Hypothalamus (tissue), 51 donors: ENCODE results near the gene NDP.

Experiments
- DNase-seq, 51 donors: peaks; one replicate each; lab custom pipeline; 2025; lab: John Stamatoyannopoulos, UW

The NDP gene, protein sequence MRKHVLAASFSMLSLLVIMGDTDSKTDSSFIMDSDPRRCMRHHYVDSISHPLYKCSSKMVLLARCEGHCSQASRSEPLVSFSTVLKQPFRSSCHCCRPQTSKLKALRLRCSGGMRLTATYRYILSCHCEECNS

DNA sequence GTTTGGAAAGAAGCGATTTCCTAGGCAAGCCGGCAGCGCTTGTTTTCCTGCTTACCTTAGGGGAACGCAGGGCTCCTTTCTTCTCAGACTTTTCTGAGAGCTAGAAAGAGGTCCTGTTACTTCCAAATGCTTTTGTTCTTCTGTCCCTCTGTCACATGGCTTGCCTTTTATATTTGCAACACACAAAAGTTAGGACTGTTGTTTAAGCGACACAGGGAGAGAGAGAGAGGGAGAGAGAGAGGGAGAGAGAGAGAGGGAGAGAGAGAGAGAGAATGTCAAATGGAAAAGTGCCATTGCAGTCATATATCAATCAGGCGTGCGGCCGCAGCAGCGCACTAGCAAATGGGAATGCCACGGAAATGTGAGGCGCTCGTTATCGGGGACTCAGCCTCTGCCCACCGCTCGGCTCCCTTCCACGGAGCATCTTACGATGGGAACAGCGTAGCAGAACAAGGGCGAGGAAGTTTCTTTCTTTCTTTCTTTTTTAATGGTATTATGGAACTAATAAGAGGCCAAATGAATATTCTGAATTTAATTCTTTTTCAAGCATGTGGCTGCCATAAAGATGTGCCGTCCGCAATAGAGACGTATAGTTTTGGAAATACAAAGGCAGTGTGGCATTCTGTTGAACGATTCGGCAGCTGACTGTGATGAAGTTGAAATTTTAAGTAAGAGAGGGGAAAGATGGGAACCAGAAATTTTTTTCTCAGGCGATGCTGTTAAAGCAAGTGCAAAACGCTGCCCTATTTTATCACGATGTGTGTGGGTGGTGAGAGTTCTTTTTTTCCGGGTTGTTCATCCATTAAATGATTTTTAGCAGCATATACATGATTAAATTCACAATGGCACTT lies at the start of gene NDP:
Gene NDP (minus strand): TSS at position 142 of the 851 bp plus-strand sequence. CDS start 14,745 bp downstream, outside the sequence.
- peak in 20 of 51 donors; percentile 1 to 64 (median 16) for DNase-seq

DNA sequence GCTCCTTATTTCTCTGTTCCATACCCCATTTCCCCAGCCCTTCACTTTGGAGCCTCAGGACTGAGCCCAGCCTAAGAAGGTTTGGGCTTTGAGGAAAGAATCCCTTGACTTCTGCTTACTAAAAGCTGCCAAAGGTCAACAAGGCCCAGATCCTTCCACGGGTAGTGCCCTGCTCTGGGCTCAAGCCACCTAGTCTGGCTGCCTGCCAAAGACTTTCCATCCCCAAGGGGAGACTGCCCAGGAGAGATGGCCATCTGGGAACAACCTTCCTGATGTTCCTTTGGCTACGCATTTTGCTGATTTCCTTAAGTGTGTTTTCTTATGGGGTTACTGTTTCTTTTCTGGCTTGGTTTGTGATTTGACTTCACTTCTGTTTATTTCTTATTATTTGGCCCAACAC lies 49.8 kb upstream of the NDP start:
- DNase-seq = no peak

DNA sequence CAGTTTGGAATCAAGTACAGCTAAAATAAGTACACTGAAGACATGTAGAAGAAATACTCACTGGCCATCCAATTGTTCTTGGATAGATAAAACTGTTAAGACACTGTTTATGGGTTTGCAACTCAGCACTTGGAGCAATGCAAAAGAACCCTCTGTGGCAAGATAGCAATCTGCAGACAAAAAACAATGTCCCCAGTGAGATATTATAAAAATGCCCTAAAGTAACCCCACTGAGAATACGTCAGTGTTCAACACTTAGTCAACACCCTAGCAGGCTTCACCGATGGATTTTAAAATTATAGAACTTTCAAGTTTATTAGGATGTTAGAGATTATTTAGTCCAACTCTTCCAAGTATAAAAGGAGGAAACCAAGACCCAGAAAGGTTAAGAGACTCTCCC lies 47.5 kb upstream of the NDP start:
- no peak for DNase-seq

DNA sequence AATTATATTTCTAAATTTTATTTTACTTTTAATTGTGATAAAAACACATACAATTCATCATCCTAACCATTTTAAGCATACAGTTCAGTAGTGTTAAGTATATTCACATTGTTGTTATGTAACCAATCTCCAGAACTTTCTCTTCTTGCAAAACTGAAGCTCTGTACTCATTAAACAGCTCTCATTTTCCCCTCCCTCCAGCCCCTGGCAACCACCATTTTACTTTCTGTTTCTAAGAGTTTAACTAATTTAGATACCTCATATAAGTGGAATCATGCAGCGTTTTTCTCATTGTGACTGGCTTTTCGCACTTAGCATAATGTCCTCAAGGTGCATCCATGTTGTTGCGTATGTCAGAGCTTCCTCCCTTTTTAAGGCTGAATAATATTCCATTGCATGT lies 46.7 kb upstream of the NDP start:
- no peak for DNase-seq

DNA sequence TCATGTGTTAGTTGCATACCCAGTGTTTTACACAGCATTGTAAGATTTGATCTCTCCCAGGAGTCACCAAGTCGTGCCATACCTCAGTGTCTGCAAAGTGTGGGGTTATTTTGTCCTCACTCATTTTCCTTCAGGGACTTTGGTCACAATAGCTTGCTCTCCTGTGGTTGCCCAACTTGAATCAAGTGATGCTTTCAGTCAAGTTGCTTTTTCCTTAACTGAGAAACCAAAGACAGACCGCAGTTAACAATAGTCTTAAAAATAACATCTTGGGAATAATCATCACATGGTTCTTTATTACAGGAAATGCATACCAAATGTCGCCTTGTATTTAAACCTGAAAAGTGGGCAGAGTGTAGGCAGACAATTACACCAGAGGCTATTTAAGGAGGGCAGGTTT lies 44.5 kb upstream of the NDP start:
- DNase-seq = no peak

DNA sequence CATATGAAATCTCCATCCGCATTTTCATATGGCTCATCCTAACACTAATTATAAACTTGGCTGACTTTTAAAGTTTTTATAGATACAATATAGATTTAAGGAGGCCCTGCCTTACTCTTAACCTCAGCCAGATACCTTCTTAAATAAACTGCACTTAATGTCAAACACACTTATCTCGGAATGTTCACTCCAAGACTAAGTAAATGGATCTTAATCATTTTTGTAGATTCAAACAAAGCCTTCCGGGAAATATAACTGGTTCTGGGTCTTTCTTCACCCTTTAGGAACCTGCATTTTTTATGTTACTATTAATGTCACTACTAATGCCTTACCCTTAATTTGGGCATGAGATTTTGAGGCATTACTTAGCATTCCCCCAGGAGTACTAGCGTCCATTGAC lies 43.7 kb upstream of the NDP start:
- no peak for DNase-seq

DNA sequence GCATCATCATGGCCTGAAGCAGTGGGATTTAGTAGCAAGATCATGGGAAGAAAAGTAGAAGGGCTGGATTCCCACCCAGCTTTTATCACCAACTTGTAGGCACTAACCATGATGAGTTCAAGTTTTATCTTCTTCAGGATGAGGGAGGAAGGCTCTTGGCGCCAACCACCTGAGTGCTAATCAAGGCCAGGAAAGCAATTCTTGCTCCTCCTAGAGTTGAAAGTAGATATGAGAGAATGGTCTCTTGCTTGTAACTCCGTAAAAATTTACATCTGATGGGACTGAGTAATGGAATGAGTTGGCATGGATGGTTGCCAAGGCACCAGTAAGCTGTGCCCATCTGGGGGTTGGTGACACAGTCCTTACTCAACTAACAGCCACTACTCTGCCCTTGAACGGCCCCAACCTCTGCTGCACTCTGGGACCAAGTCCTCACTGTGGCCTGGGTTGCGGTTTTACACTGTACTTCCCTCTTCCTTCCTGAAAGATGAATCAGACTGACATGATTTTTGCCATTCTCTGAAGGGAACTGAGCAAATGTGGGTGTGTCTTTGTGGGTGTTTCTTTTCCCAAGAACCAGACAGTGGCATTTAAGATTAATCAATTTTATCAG lies 39.4 kb upstream of the NDP start:
- DNase-seq = peak in 3 of 51 donors; percentile 1 to 7 (median 1)

DNA sequence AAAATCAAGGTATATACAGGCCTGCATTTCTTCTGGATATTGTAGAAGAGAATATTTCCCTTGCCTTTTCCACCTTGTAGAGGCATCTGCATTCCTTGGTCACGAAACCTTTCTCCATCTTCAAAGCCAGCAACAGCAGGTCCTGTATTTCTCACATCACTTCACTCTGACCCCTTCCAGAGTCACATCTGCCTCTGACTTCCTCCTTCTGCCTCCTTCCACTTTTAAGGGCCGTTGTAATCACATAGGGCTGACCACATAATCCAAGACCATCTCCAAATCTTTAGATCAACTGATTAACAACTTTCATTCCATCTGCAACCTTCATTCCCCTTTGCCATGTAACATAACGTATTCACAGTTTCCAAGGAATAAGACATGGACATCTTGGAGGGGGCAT lies 38.3 kb upstream of the NDP start:
- no peak for DNase-seq

DNA sequence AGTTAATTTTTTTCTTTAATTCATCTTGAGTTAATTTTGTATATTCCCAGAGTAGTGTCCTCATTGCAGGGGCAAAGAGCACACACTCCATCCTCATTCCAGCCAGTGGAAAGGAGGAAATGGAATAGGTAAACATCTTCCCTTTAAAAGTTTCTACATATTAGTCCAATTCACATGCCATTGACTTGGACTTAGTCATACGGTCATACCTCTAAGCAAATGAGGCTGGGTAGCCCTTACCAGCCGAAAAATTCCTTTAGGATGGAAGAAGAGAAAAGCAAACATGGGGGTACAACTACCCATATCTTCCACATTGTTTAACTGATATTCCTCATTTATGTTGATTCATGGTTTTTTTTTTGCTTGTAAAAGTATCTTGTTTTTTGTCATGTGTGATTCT lies 37.4 kb upstream of the NDP start:
- no peak for DNase-seq

DNA sequence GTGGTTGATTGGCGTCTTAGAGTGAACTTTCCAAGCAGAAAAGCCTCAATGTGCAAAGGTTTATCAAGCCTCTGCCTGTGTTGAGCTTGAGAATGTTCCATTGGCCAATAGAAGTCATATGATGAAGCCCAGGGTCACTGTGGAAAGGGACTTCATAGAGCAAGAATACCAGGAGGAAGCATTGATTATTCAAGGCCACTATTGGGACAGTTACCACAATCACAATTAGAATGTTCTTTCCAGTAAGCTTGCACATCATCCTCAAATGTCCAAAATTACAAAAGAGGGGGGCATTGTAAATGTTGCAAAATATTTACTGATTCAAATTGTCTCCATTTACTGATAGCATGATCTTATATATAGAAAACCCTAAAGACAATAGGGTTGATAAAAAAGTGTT lies 32.9 kb upstream of the NDP start:
- DNase-seq = no peak

DNA sequence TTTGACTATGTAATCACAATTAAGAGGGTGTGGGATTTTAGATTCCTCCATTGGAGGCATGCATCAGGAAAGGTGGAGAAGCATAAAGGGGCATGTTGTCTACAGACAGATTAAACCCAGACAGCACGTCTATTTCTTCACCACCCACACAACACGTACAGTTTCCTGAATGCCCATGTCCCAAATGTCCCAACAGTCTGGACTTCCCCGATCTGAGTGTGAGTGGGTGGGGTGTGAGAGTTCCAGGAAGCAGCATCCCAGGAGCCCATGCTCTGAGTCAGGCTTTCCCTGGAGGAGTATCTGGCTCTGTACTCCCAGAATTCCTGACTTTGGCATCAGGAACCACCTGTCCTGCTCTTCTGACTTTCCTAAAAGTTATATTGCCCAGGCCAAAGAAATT lies 30.8 kb upstream of the NDP start:
- DNase-seq = no peak

DNA sequence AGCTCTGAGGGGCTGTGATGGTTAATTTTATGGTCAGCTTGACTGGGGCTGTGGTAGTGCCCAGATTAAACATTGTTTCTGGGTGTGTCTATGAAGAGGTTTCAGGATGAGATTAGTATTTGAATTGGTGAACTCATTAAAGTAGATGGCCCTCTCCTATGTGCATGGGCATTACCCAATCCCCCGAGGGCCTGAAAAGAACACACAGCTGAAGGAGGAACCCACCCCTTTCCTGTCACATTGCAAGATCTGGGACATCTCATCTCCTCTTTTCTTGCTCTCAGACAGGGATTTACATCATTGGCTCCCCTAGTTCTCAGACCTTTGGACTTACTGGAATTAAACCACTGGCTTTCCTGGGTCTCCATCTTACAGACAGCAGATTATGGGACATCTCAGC lies 29.4 kb upstream of the NDP start:
- no peak for DNase-seq

DNA sequence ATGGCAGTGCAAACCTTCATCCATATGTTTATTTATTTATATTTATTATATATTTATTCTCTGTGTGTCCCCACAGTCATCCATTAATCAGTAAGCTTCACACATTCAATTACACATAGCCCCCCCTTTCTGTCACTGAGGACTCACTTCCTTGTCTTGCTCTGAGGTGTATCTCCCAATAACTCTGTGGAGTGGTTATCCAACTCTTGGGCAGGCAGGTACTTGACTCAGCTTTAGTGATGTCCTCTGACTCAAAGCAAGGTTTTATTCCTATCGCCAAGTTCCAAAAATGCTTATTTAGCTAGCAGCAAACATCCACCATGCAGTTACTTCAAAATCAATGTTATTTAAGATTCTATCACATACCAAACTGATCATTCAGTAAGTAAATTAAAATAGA lies 25.2 kb upstream of the NDP start:
- no peak for DNase-seq

DNA sequence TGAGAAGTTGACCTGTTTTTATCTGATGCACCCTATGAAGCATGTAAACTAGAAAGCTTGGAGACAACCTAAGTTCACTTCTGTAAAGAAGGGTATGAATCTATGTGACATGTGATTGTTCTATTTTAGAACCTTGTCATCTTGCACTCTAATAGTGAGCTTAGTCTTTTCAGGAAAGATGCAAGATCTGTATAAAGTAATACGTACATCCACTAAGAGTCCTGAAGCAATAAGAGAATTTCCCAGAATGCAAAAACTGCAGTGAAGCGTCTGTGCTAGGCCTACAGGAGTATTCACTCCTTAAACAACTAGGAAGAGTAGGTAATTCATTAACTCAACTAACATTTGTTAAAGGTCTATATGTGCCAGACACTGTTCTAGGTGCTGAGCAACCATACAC lies 23.3 kb upstream of the NDP start:
- no peak for DNase-seq

DNA sequence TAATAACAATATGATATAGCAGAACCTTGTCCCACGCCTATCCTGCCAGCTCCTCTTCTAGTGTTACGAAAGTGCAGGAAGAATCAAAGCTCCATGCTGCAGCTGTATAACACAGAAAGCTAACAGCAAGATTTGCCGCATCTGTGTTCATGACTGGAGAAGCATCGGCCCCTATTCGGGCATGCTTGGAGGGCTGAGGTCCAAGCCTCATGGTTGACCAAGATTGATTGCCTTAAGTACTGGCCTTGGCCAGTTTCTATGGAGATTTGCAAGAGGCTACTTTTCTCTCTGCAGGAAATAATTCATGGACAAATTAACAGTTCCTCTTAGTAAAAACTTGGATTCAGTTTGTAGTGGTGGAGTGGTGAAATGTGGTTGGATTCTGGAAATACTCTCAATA lies 12.9 kb upstream of the NDP start:
- DNase-seq = no peak

DNA sequence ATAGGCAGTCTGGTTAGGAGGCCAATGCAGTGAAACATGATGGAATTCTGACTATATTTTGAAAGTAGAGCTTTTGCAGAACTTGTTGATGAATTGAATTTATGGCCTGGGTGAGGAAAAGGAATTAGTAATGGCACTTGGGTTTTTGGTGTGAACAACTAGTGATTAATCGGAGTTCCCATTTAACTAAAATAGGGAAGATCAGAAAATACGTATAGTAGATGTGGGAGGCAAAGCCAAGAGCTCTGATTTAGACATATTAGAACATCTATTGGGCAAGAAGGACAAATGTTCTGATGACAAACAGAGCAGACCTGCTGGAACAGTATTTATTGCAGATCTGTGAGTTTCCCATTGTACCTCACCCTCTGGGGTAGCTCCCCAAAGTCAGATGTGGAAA lies 12.3 kb upstream of the NDP start:
- DNase-seq = no peak

DNA sequence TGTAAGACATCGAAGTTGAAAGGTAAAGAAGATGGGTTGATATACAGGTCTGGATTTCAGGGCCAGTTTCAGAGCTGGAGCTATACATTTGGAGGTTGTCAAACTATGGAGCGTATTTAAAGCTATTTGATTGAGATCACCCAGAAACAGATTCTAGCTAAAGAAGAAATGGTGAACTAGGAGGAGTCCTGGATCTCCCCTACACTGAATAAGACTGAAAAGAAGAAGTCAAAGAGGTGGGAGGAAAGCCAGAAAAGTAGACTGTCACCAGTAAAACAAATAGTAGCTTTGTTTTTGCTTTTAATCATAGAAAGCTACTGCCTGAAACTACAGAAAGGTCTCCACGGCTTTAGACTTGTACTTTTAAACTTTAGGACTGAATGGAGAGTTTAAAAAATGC lies 5.0 kb upstream of the NDP start:
- no peak for DNase-seq

DNA sequence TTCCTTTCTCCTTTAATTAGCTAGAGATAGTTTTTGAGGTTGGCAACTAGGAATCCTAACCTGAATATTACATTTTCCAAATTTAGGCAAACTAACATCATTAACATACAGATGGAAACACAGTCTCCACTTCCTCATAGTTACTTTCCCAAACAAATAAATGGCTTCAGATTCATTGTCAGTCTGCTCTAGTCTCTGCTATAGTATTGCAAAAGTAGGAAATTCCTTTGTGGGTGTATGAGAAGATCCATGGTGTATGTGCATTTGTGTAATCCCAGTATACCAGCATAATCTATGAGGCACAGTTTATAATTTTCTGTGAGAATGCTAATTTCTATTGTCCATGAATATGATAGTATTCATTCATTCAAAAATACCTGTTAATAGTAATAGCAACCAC lies 3.0 kb upstream of the NDP start:
- no peak for DNase-seq

DNA sequence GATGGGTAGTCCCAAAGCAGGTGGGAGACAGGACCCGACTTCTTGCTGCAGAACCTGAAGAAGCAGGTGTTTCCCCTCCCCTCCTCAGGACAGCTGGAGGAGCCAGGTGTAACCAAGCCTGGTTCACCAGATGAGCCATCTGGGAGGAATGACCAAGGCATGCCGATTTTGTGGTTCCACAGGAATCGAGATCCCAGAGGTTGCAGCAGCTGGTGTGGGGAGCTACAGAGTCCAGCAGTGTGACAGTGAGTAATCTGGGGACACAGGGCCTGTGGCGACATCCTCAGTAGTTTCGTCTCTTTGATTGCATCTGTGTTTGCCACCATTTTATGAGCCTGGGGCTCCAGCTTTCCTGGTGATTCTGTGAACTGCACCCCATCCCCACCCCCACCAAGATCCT lies 2.6 kb upstream of the NDP start:
- no peak for DNase-seq

DNA sequence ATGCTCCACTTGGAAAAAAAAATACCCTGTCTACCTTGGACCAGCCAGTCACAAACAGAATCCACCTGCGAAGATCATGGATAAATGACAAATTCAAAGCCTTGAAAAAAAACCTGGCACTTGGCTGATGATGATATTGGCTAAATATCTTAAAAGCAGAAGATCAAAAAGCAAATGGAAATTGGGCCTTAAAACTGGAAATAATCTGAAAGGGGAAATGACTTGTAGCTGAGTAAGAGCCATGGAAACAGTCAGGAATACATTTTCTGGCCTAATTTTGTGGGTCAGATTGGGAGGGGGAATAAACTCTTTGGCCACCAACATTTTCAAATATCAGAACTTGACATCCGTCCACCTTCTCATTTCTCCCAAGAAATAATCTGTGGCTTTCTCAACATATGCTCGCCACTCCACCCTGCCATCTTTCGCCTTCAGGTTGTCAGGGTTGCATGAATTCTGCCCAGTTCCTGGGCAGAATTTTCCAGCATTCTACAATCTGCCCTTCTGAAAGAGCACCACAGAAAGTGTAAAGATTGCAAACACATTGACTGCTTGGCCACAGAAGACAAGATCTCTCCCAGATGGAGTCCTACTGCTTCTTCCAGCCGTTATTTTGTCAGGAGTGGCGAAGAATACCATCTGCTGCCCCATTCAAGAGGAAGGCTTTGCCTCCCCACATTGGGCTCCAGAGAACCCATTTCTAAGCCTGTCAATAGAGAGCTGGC lies 1.7 kb upstream of the NDP start:
- DNase-seq = no peak

DNA sequence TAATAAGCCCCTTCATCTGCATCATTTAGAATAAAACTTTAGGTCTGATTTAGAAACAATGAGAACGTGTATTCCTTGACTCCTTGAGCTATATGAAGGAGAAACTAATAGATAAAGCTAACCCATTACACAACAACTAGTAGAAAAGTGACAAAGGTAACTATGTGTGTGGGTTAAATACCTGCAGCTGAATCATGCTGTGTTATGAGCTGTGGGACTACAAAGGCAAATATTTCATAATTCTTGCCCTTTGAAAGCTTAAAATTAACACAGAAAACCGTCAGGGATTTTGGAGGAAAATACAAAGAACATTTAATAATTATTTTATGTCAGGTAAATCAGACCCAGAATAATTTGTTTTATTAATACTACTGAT lies 898 bp upstream of the NDP start:
- DNase-seq = no peak
